IMR-90 (cell line): Measurements from ENCODE around the gene ALAD. TPM values are rescaled to one million over a fixed set of nuclear protein-coding genes. Genes with fewer than 3 reads are reported as not detected.
A peak's percentile ranks its signal among the peaks of the same experiment; 100 is the strongest.

Experiments
- ATAC-seq: fragments of 200-7000 bp; cut with Tn5 transposase; 2 replicates; pipeline ENCODE4 v1.9.1; 2020; ENCODE audit warnings: low read depth, mild to moderate bottlenecking, moderate library complexity
- BruUV-seq: library from RNA; stranded (reverse); fragments of 400-500 nt; replicated peaks from 2 replicates; lab custom pipeline; 2021; lab: Mats Ljungman, UMichigan
- CTCF ChIA-PET: fragments of 300-600 bp; formaldehyde crosslinking; extraction: SDS; loops from one replicate; lab custom pipeline; 2021; ENCODE audit warnings: antibody characterized with exemption; lab: Yijun Ruan, JAX
- POLR2A ChIA-PET: fragments of 300-600 bp; sonication (Branson Sonifier 250); formaldehyde crosslinking; loops from one replicate; lab custom pipeline; 2022; ENCODE audit warnings: antibody characterized with exemption; ENCODE audit not compliant: unreplicated experiment; lab: Charles Lee
- DNase-seq: peaks from one replicate; pipeline ENCODE4 v3.0.0; 2013
- H2AFZ ChIP-seq: replicated peaks from 2 replicates; pipeline ENCODE3; 2013; ENCODE audit warnings: low read length, mild to moderate bottlenecking; ENCODE audit not compliant: poor library complexity
- H2AK5ac ChIP-seq: 2 replicates; pipeline ENCODE4 v1.6.1; 2013; ENCODE audit warnings: low read depth, low read length, inconsistent platforms
- H2AK9ac ChIP-seq: replicated peaks from 2 replicates; pipeline ENCODE3; 2013; ENCODE audit warnings: mild to moderate bottlenecking, low read depth, low read length, moderate library complexity; ENCODE audit not compliant: poor library complexity
- H2BK120ac ChIP-seq: 2 replicates; pipeline ENCODE4 v1.6.1; 2013; ENCODE audit warnings: low read depth, low read length, inconsistent platforms
- H2BK15ac ChIP-seq: 3 replicates; pipeline ENCODE4 v1.6.1; 2013; ENCODE audit warnings: low read depth, low read length, inconsistent platforms
- H2BK20ac ChIP-seq: 2 replicates; pipeline ENCODE4 v1.6.1; 2013; ENCODE audit warnings: low read depth, mild to moderate bottlenecking, inconsistent platforms, low read length, moderate library complexity
- H2BK5ac ChIP-seq: 2 replicates; pipeline ENCODE4 v1.6.1; 2013; ENCODE audit warnings: mild to moderate bottlenecking, low read depth, low read length, inconsistent platforms; ENCODE audit not compliant: poor library complexity, severe bottlenecking
- H3K14ac ChIP-seq: replicated peaks from 2 replicates; pipeline ENCODE4 v1.6.1; 2013; ENCODE audit warnings: low read depth, low read length, inconsistent platforms
- H3K18ac ChIP-seq: 2 replicates; pipeline ENCODE4 v1.6.1; 2013; ENCODE audit warnings: low read depth, low read length, control low read depth
- H3K23ac ChIP-seq: 2 replicates; pipeline ENCODE4 v1.6.1; 2013; ENCODE audit warnings: low read depth, low read length, inconsistent platforms
- H3K27ac ChIP-seq: 2 replicates; pipeline ENCODE4 v1.5.1; 2013; ENCODE audit warnings: mild to moderate bottlenecking, control low read depth, low read length; ENCODE audit not compliant: insufficient read depth
- H3K27me3 ChIP-seq: 2 replicates; pipeline ENCODE4 v1.6.1; 2013; ENCODE audit warnings: low read length; ENCODE audit not compliant: control insufficient read depth, insufficient read depth
- H3K36me3 ChIP-seq: 2 replicates; pipeline ENCODE4 v1.6.1; 2013; ENCODE audit warnings: low read length, mixed read lengths; ENCODE audit not compliant: control insufficient read depth, insufficient read depth
- H3K4ac ChIP-seq: 2 replicates; pipeline ENCODE4 v1.6.1; 2013; ENCODE audit warnings: low read depth, low read length, inconsistent platforms
- H3K4me1 ChIP-seq: 2 replicates; pipeline ENCODE4 v1.6.1; 2013; ENCODE audit warnings: low read length, mixed read lengths; ENCODE audit not compliant: control insufficient read depth, insufficient read depth
- H3K4me2 ChIP-seq: 2 replicates; pipeline ENCODE4 v1.6.1; 2013; ENCODE audit warnings: low read depth, mild to moderate bottlenecking, control low read depth, low read length, moderate library complexity
- H3K4me3 ChIP-seq: 2 replicates; pipeline ENCODE4 v1.5.1; 2013; ENCODE audit warnings: low read depth, mild to moderate bottlenecking, control low read depth, low read length, moderate library complexity; ENCODE audit not compliant: insufficient read depth
- H3K56ac ChIP-seq: 2 replicates; pipeline ENCODE4 v1.6.1; 2013; ENCODE audit warnings: low read length, inconsistent platforms; ENCODE audit not compliant: insufficient read depth; ENCODE audit errors: extremely low read depth
- H3K79me1 ChIP-seq, 2 experiments: 2 replicates each; pipeline ENCODE4 v1.6.1; 2013; ENCODE audit warnings: low read length in 2 of 2, inconsistent platforms in 1 of 2, low read depth in 1 of 2
- H3K9ac ChIP-seq: 2 replicates; pipeline ENCODE4 v1.6.1; 2013; ENCODE audit warnings: low read depth, low read length, control low read depth
- H3K9me1 ChIP-seq: 2 replicates; pipeline ENCODE4 v1.6.1; 2013; ENCODE audit warnings: low read length, inconsistent platforms; ENCODE audit not compliant: insufficient read depth
- H3K9me3 ChIP-seq: 2 replicates; pipeline ENCODE4 v1.6.1; 2013; ENCODE audit warnings: low read length; ENCODE audit not compliant: control insufficient read depth, insufficient read depth
- H4K20me1 ChIP-seq: 2 replicates; pipeline ENCODE4 v1.6.1; 2013; ENCODE audit warnings: low read length, inconsistent platforms; ENCODE audit not compliant: insufficient read depth
- H4K5ac ChIP-seq: 2 replicates; pipeline ENCODE4 v1.6.1; 2013; ENCODE audit warnings: mild to moderate bottlenecking, low read depth, low read length, control low read depth
- H4K8ac ChIP-seq, 2 experiments: 2 replicates each; pipeline ENCODE4 v1.6.1; 2013; ENCODE audit warnings: low read depth in 2 of 2, low read length in 2 of 2, control low read depth in 1 of 2, inconsistent platforms in 1 of 2
- H4K91ac ChIP-seq: 2 replicates; pipeline ENCODE4 v1.6.1; 2013; ENCODE audit warnings: low read depth, low read length, inconsistent platforms; ENCODE audit not compliant: insufficient read depth
- CEBPB ChIP-seq: IDR thresholded peaks from 2 replicates; pipeline ENCODE4 v1.6.1; 2012; ENCODE audit warnings: low read depth, low read length, improper control_type of control experiment
- FOS ChIP-seq: fragments of 150-350 bp; IDR thresholded peaks from 2 replicates; pipeline ENCODE4 v1.6.1; 2016; ENCODE audit warnings: low read depth, low read length
- MAFK ChIP-seq: IDR thresholded peaks from 2 replicates; pipeline ENCODE4 v1.6.1; 2012; ENCODE audit warnings: low read depth, low read length, improper control_type of control experiment
- POLR2A ChIP-seq: IDR thresholded peaks from 2 replicates; pipeline ENCODE4 v1.6.1; 2012; ENCODE audit warnings: mild to moderate bottlenecking, low read depth, low read length
- RAD21 ChIP-seq: IDR thresholded peaks from 2 replicates; pipeline ENCODE4 v1.6.1; 2012; ENCODE audit warnings: low read length, improper control_type of control experiment
- RCOR1 ChIP-seq: IDR thresholded peaks from 2 replicates; pipeline ENCODE4 v1.6.1; 2012; ENCODE audit warnings: mild to moderate bottlenecking, low read length, improper control_type of control experiment; ENCODE audit not compliant: insufficient replicate concordance
- WGBS, 2 experiments: methylation state at CpG; one replicate each; pipeline versions ENCODE4 v1.1.5 to v1.1.7; 2013; ENCODE audit warnings: missing lambda C conversion rate in 2 of 2; ENCODE audit not compliant: insufficient read length in 1 of 2; ENCODE audit errors: extremely low coverage in 2 of 2; 5-methylcytosine and 5-hydroxymethylcytosine counted together
- dilution Hi-C: fragments of 300-500 bp; cut with HindIII; formaldehyde crosslinking; loops from one replicate; pipeline ENCODE4 v1.14.3; 2018; ENCODE audit warnings: low sequenced_read_pairs; ENCODE audit not compliant: unreplicated experiment
- in situ Hi-C: fragments of 300-500 bp; cut with MboI; formaldehyde crosslinking; loops from 3 replicates; pipeline ENCODE4 v1.14.3; 2019; ENCODE audit warnings: low sequenced_read_pairs, inconsistent platforms, mixed read lengths
- intact Hi-C: fragments of 100-400 bp; cut with micrococcal nuclease; formaldehyde crosslinking; loops from 2 replicates; pipeline ENCODE4 v1.10.0; 2022
- polyA plus RNA-seq, 3 experiments: library from polyadenylated mRNA; depleted of rRNA; stranded (reverse); fragments of >200 nt; gene quantifications; 2 replicates each; pipeline ENCODE4 v1.2.3, GENCODE V29; 2012; ENCODE audit warnings: low replicate concordance in 1 of 3
- total RNA-seq: library from RNA; depleted of rRNA; stranded (reverse); fragments of >200 nt; gene quantifications from 2 replicates; pipeline ENCODE4 v1.2.3, GENCODE V29; 2012
- TF ChIP-seq, protein P1 (sequence below): fragments of 150-350 bp; IDR thresholded peaks from 2 replicates; pipeline ENCODE4 v1.6.1; 2016; ENCODE audit warnings: low read depth, mild to moderate bottlenecking, low read length, moderate library complexity, borderline replicate concordance
- TF ChIP-seq, protein P2 (sequence below): conservative IDR thresholded peaks from 2 replicates; pipeline ENCODE4 v1.5.1; 2012; ENCODE audit warnings: mild to moderate bottlenecking, low read depth, low read length, improper control_type of control experiment

Gene ALAD
- total and polyA plus RNA-seq, 2 of the 4 experiments (the other 2 are of a cell fraction) = 11.1 to 15.6 TPM

DNA sequence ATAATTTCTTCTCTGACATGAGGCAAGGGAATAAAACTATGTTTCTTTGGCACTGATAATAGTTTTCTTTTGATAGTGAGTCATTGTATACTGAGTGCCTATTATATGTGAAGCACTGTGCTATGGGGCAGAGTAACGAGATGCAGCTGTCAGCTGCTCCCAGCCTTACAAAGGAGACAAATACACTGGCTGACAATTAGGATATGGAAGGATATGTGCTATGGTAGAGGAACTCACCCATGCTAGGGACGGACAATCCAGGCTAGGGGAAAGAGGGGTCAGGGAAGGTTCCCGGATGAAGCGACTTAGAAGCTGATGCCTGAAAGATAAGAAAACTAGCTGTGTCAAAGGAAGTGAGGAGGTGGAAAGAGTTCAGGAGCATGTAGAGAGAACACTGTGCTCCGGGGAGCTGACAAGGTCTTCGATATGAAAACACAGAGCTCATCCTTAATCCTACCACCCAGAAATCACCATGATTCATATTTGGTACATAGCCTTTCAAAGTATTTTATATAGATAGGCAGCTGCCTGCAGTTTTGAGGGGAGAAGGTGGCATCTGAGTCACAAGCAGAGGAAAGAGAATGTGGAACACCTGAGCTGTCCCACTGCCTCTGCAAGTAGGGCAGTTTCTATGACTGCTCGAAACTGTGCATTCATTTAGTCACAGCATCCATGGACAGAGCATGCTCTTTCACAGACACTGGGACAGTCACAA lies 39.6 kb downstream of the ALAD start:
- dilution Hi-C loops (no loop called here), in situ Hi-C loops (no loop called here), intact Hi-C loops (no loop called here)
- Histone ChIP-seq H3K9me3 (no peaks in the 10 kb centered on the region), H3K9me1 (peaks cover 3% of the 10 kb centered on the region; the same call in 1 of the 2 replicates), H3K18ac (no peak overlapping the region), H2BK15ac (no peak overlapping the region), H3K23ac (no peak overlapping the region), H2AK9ac (no peak overlapping the region), H3K4me2 (no peak overlapping the region; the same call in 1 of the 2 replicates), H2AK5ac (no peak overlapping the region), H3K56ac (no peak overlapping the region), H3K4me1 (no peaks in the 10 kb centered on the region), H3K79me1 (no peaks in the 10 kb centered on the region), H3K14ac (no peak overlapping the region), H3K27ac (no peak overlapping the region), H2BK5ac (no peak overlapping the region), H2AFZ (no peak overlapping the region), H2BK20ac (no peak overlapping the region), H3K4me3 (no peak overlapping the region), H4K91ac (no peak overlapping the region), H3K36me3 (no peaks in the 10 kb centered on the region), H3K9ac (no peak overlapping the region), H4K8ac (no peak overlapping the region), H3K27me3 (peaks cover 35% of the 10 kb centered on the region), H2BK120ac (no peak overlapping the region), H4K20me1 (no peaks in the 10 kb centered on the region), H3K4ac (no peak overlapping the region), H4K5ac (no peak overlapping the region)
- TF ChIP-seq, protein P1, sequence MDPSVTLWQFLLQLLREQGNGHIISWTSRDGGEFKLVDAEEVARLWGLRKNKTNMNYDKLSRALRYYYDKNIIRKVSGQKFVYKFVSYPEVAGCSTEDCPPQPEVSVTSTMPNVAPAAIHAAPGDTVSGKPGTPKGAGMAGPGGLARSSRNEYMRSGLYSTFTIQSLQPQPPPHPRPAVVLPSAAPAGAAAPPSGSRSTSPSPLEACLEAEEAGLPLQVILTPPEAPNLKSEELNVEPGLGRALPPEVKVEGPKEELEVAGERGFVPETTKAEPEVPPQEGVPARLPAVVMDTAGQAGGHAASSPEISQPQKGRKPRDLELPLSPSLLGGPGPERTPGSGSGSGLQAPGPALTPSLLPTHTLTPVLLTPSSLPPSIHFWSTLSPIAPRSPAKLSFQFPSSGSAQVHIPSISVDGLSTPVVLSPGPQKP = no peak
- no peak for TF ChIP-seq FOS
- TF ChIP-seq, protein P2, sequence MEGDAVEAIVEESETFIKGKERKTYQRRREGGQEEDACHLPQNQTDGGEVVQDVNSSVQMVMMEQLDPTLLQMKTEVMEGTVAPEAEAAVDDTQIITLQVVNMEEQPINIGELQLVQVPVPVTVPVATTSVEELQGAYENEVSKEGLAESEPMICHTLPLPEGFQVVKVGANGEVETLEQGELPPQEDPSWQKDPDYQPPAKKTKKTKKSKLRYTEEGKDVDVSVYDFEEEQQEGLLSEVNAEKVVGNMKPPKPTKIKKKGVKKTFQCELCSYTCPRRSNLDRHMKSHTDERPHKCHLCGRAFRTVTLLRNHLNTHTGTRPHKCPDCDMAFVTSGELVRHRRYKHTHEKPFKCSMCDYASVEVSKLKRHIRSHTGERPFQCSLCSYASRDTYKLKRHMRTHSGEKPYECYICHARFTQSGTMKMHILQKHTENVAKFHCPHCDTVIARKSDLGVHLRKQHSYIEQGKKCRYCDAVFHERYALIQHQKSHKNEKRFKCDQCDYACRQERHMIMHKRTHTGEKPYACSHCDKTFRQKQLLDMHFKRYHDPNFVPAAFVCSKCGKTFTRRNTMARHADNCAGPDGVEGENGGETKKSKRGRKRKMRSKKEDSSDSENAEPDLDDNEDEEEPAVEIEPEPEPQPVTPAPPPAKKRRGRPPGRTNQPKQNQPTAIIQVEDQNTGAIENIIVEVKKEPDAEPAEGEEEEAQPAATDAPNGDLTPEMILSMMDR = no peak
- TF ChIP-seq RAD21 = no peak
- no peak for TF ChIP-seq CEBPB
- TF ChIP-seq POLR2A = no peak
- TF ChIP-seq MAFK = no peak
- TF ChIP-seq RCOR1 = no peak
- CTCF ChIA-PET = interaction anchor here (0.7 kb wide), 1 partner anchor 21 kb away, joined by 6 read pairs; the partner anchor contains the start of gene WDR31
- POLR2A ChIA-PET = no interaction called here
- BruUV-seq = no TSS peak
- ATAC-seq (peak; percentile 94), DNase-seq (peak; percentile 52)
- no CpG with 5 or more reads among the region's 7 CpGs for WGBS, 2 experiments
